ENCODE measurements around the gene HAGHL. TPM values are rescaled to one million over a fixed set of nuclear protein-coding genes. Genes with fewer than 3 reads are reported as not detected.
A peak's percentile ranks its signal among the peaks of the same experiment; 100 is the strongest.

Gene HAGHL
- total and polyA plus RNA-seq, 4 donors = 0.25 to 1.1 (median 0.49) TPM

DNA sequence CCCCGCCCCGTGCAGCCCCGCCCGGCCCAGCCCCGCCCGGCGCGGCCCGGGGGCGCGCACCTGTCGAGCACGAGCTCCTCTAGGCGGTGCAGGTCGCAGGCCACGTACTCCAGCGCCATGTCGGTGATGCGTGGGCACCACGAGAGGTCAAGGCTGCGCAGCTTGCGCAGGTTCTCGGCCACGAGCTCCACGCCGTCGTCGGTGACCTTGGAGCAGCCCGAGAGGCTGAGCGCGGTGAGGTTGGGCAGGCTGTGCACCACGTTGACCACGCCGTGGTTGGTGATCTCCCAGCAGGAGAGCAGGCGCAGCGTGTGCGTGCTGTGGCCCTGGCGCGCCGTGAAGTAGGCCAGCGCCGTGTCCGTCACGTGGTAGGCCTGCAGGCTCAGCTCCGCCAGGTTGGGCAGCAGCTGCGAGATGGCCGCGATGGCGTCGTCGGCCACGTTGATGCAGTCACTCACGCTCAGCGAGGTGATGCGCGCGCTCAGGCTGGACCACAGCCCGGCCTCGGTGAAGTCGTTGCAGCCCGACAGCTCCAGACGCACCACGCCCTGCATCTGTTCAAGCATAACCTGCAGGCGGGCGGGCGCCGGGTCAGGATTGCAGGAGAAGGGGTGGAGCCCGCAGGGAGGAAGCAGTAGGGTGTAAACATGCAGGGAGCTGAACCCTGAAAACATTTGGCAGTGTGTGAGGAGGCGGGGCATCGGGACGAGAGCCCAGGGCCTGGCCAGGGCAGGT lies 31.4 kb upstream of the HAGHL start:
- no peak for TF ChIP-seq FOXA2 (IDR thresholded peaks at IDR 0.05)
- no peak for TF ChIP-seq RXRA (IDR thresholded peaks at IDR 0.05)
- no peak for TF ChIP-seq HNF4G (IDR thresholded peaks at IDR 0.05)
- no peak for TF ChIP-seq HNF4A (conservative IDR thresholded peaks at IDR 0.05)
- no peak for TF ChIP-seq GABPA (IDR thresholded peaks at IDR 0.05 in 1 of 2, conservative IDR thresholded peaks at IDR 0.05 in 1 of 2)
- TF ChIP-seq YY1 (IDR thresholded peaks at IDR 0.05) = no peak
- TF ChIP-seq, protein P1, sequence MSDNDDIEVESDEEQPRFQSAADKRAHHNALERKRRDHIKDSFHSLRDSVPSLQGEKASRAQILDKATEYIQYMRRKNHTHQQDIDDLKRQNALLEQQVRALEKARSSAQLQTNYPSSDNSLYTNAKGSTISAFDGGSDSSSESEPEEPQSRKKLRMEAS (IDR thresholded peaks at IDR 0.05) = no peak
- no peak for TF ChIP-seq ZBTB33 (IDR thresholded peaks at IDR 0.05)
- TF ChIP-seq, protein P2, sequence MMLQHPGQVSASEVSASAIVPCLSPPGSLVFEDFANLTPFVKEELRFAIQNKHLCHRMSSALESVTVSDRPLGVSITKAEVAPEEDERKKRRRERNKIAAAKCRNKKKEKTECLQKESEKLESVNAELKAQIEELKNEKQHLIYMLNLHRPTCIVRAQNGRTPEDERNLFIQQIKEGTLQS (IDR thresholded peaks at IDR 0.05) = no peak
- TF ChIP-seq CTCF (IDR thresholded peaks at IDR 0.05; ENCODE audit: low read depth, low read length, missing input control) = no peak
- no peak for TF ChIP-seq NR2F2 (IDR thresholded peaks at IDR 0.05)
- no peak for TF ChIP-seq SP1 (IDR thresholded peaks at IDR 0.05)
- TF ChIP-seq, protein P3, sequence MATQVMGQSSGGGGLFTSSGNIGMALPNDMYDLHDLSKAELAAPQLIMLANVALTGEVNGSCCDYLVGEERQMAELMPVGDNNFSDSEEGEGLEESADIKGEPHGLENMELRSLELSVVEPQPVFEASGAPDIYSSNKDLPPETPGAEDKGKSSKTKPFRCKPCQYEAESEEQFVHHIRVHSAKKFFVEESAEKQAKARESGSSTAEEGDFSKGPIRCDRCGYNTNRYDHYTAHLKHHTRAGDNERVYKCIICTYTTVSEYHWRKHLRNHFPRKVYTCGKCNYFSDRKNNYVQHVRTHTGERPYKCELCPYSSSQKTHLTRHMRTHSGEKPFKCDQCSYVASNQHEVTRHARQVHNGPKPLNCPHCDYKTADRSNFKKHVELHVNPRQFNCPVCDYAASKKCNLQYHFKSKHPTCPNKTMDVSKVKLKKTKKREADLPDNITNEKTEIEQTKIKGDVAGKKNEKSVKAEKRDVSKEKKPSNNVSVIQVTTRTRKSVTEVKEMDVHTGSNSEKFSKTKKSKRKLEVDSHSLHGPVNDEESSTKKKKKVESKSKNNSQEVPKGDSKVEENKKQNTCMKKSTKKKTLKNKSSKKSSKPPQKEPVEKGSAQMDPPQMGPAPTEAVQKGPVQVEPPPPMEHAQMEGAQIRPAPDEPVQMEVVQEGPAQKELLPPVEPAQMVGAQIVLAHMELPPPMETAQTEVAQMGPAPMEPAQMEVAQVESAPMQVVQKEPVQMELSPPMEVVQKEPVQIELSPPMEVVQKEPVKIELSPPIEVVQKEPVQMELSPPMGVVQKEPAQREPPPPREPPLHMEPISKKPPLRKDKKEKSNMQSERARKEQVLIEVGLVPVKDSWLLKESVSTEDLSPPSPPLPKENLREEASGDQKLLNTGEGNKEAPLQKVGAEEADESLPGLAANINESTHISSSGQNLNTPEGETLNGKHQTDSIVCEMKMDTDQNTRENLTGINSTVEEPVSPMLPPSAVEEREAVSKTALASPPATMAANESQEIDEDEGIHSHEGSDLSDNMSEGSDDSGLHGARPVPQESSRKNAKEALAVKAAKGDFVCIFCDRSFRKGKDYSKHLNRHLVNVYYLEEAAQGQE (IDR thresholded peaks at IDR 0.05) = no peak
- no peak for TF ChIP-seq JUND (IDR thresholded peaks at IDR 0.05)
- no peak for TF ChIP-seq RAD21 (IDR thresholded peaks at IDR 0.05)
- no peak for TF ChIP-seq EGR1 (IDR thresholded peaks at IDR 0.05; ENCODE audit: low read depth in 2 of 2)
- no peak for TF ChIP-seq TAF1 (conservative IDR thresholded peaks at IDR 0.05)
- TF ChIP-seq FOXA1 (IDR thresholded peaks at IDR 0.05) = no peak
- Histone ChIP-seq H3K9ac (ENCODE audit: low read depth in 1 of 2, low read length in 2 of 2) (no peak overlapping the region), H3K27me3 (ENCODE audit: control insufficient read depth in 4 of 4, insufficient read depth in 4 of 4, low read length in 3 of 4) (peaks cover 2 to 17% (median 7%) of the 10 kb centered on the region in 4 donors), H3K4me3 (ENCODE audit: low read depth in 1 of 3, low read length in 3 of 3) (peak overlapping the region in 1 of 3 donors; percentile 32), H3K27ac (ENCODE audit: low read depth in 1 of 2, low read length in 2 of 2) (no peak overlapping the region), H3K36me3 (ENCODE audit: control insufficient read depth in 4 of 4, insufficient read depth in 3 of 4, low read depth in 1 of 4, low read length in 3 of 4) (no peaks in the 10 kb centered on the region), H3K9me3 (ENCODE audit: control insufficient read depth in 4 of 4, low read length in 3 of 4) (no peaks in the 10 kb centered on the region), H3K4me1 (ENCODE audit: control insufficient read depth in 4 of 4, insufficient read depth in 4 of 4, low read length in 3 of 4) (peaks cover 0 to 14% (median 9%) of the 10 kb centered on the region in 4 donors)
- 6% methylated on average over 71 of the region's 71 CpGs for WGBS
- no peak for DNase-seq (ENCODE audit: low spot score)

Measured in liver (tissue), 9 donors.